Caco-2 (cell line): Measurements from ENCODE around the gene TBX4. TPM values are rescaled to one million over a fixed set of nuclear protein-coding genes. Genes with fewer than 3 reads are reported as not detected.

Source experiments
- BruUV-seq: library from RNA; stranded (reverse); fragments of 400-500 nt; replicated peaks from 2 replicates; lab custom pipeline; 2021; lab: Mats Ljungman, UMichigan
- CTCF ChIA-PET: fragments of 300-600 bp; sonication (Branson Sonifier 250); formaldehyde crosslinking; loops from one replicate; lab custom pipeline; 2022; ENCODE audit warnings: antibody characterized with exemption; lab: Charles Lee
- POLR2A ChIA-PET: fragments of 300-600 bp; sonication (Branson Sonifier 250); formaldehyde crosslinking; loops from one replicate; lab custom pipeline; 2022; ENCODE audit warnings: antibody characterized with exemption; lab: Charles Lee
- DNase-seq, 2 experiments: peaks; one replicate each; pipeline versions ENCODE4 v3.0.0 to v3.0.0-alpha.2; 2020 to 2022
- H3K27me3 ChIP-seq: replicated peaks from 2 replicates; pipeline ENCODE4 v1.6.0; 2011; ENCODE audit warnings: low read length; ENCODE audit not compliant: control insufficient read depth, insufficient read depth
- H3K36me3 ChIP-seq: 2 replicates; pipeline ENCODE4 v1.5.1; 2011; ENCODE audit warnings: low read length; ENCODE audit not compliant: control insufficient read depth, insufficient read depth
- H3K4me1 ChIP-seq: fragments of 250-450 bp; sonication (Bioruptor Pico); 2 replicates; pipeline ENCODE4 v1.5.1; 2020; ENCODE audit warnings: mild to moderate bottlenecking
- H3K4me3 ChIP-seq: 2 replicates; pipeline ENCODE4 v1.5.1; 2011; ENCODE audit warnings: low read depth, mild to moderate bottlenecking, control low read depth, low read length
- H3K9me3 ChIP-seq: fragments of 250-450 bp; sonication (Bioruptor Pico); 2 replicates; pipeline ENCODE4 v1.5.1; 2020; ENCODE audit warnings: mild to moderate bottlenecking, moderate library complexity
- H3K27ac Mint-ChIP-seq: one replicate; pipeline ENCODE4 v1.8.0; 2022; ENCODE audit warnings: mixed read lengths; ENCODE audit not compliant: unreplicated experiment
- H3K27me3 Mint-ChIP-seq: one replicate; pipeline ENCODE4 v1.8.0; 2022; ENCODE audit warnings: mixed read lengths; ENCODE audit not compliant: insufficient read depth, unreplicated experiment
- H3K36me3 Mint-ChIP-seq: one replicate; pipeline ENCODE4 v1.8.0; 2022; ENCODE audit warnings: mild to moderate bottlenecking, mixed read lengths; ENCODE audit not compliant: insufficient read depth, unreplicated experiment
- H3K4me1 Mint-ChIP-seq: one replicate; pipeline ENCODE4 v1.8.0; 2022; ENCODE audit warnings: low read depth, mixed read lengths; ENCODE audit not compliant: unreplicated experiment
- H3K4me3 Mint-ChIP-seq: one replicate; pipeline ENCODE4 v1.8.0; 2022; ENCODE audit warnings: mild to moderate bottlenecking, moderate library complexity, mixed read lengths; ENCODE audit not compliant: unreplicated experiment
- H3K9me3 Mint-ChIP-seq: one replicate; pipeline ENCODE4 v1.8.0; 2022; ENCODE audit warnings: mixed read lengths; ENCODE audit not compliant: unreplicated experiment
- CTCF ChIP-seq, 2 experiments: fragments of 200-600 bp in 1 of 2; IDR thresholded peaks; 1 replicate in 1 of 2; 2 replicates in 1 of 2; pipeline versions ENCODE4 v1.5.1 to v1.8.0; 2011 to 2022; ENCODE audit warnings: antibody characterized with exemption in 1 of 2, control low read depth in 1 of 2, inconsistent platforms in 1 of 2, low read depth in 1 of 2, low read length in 1 of 2, mild to moderate bottlenecking in 1 of 2, moderate library complexity in 1 of 2; ENCODE audit not compliant: insufficient read depth in 1 of 2, severe bottlenecking in 1 of 2, unreplicated experiment in 1 of 2
- intact Hi-C: fragments of 100-400 bp; cut with micrococcal nuclease; formaldehyde crosslinking; loops from one replicate; pipeline ENCODE4 v1.10.0; 2022; ENCODE audit not compliant: unreplicated experiment
- total RNA-seq: library from RNA; stranded (reverse); gene quantifications from 2 replicates; pipeline ENCODE4 v1.2.3, GENCODE V29; 2022

Gene TBX4
- total RNA-seq, 1 experiment from 2014 or later = 2.5 TPM

GRCh38 chr17:61408151-61409041 lies 43.8 kb upstream of the TBX4 start:
- no peaks in the 10 kb centered on the region for H3K9me3 Mint-ChIP-seq
- H3K4me1 Mint-ChIP-seq = no peaks in the 10 kb centered on the region
- ChIA-PET CTCF (interaction anchor here (0.6 to 2.7 kb wide), 5 partner anchors 8 to 675 kb away, joined by 4 to 12 read pairs (median 4); partner anchors contain the start of gene TBX2), POLR2A (no interaction called here)
- Histone ChIP-seq H3K4me3 (no peak overlapping the region), H3K4me1 (no peaks in the 10 kb centered on the region), H3K9me3 (no peaks in the 10 kb centered on the region), H3K36me3 (no peaks in the 10 kb centered on the region), H3K27me3 (no peaks in the 10 kb centered on the region)
- intact Hi-C loops = loop anchor here (1.0 kb wide), 4 partner anchors 9 to 687 kb away; partner anchors contain the start of gene TBX2
- peak in 1 of 2 experiments; percentile 31 for DNase-seq
- no peak for TF ChIP-seq CTCF (IDR thresholded peaks at IDR 0.05; ENCODE audit: insufficient read depth in 1 of 2, low read depth in 1 of 2, low read length in 1 of 2, severe bottlenecking in 1 of 2, unreplicated experiment in 1 of 2)
- peak overlapping the region; percentile 74 for H3K4me3 Mint-ChIP-seq
- H3K27me3 Mint-ChIP-seq = no peaks in the 10 kb centered on the region
- no TSS peak for BruUV-seq
- no peak overlapping the region for H3K27ac Mint-ChIP-seq
- H3K36me3 Mint-ChIP-seq = peaks cover 11% of the 10 kb centered on the region

GRCh38 chr17:61409301-61410112 lies 42.7 kb upstream of the TBX4 start:
- H3K36me3 ChIP-seq = no peaks in the 10 kb centered on the region
- no peaks in the 10 kb centered on the region for H3K4me1 Mint-ChIP-seq
- intact Hi-C loops = loop anchor here (1.0 kb wide), 4 partner anchors 10 to 688 kb away; partner anchors contain the start of gene TBX2
- no TSS peak for BruUV-seq
- ChIA-PET POLR2A (interaction anchor here (0.9 kb wide), 1 partner anchor 10 kb away, joined by 3 read pairs; the partner anchor contains the start of gene TBX2), CTCF (interaction anchor here (0.5 to 2.7 kb wide), 10 partner anchors 9 to 674 kb away, joined by 3 to 12 read pairs (median 4); partner anchors contain the start of gene TBX2)
- H3K9me3 ChIP-seq = no peaks in the 10 kb centered on the region
- peaks cover 11% of the 10 kb centered on the region for H3K36me3 Mint-ChIP-seq
- peak overlapping the region; percentile 67 for H3K4me3 ChIP-seq
- H3K27me3 Mint-ChIP-seq = no peaks in the 10 kb centered on the region
- peak; percentile 67 to 88 for DNase-seq
- peak; percentile 64 to 65 for TF ChIP-seq CTCF (IDR thresholded peaks at IDR 0.05; ENCODE audit: insufficient read depth in 1 of 2, low read depth in 1 of 2, low read length in 1 of 2, severe bottlenecking in 1 of 2, unreplicated experiment in 1 of 2)
- H3K9me3 Mint-ChIP-seq = no peaks in the 10 kb centered on the region
- no peak overlapping the region for H3K27ac Mint-ChIP-seq
- H3K4me3 Mint-ChIP-seq = peak overlapping the region; percentile 74
- no peaks in the 10 kb centered on the region for H3K27me3 ChIP-seq
- no peaks in the 10 kb centered on the region for H3K4me1 ChIP-seq
